Measurements from ENCODE around the gene GTF2A1L.

The GTF2A1L gene

DNA sequence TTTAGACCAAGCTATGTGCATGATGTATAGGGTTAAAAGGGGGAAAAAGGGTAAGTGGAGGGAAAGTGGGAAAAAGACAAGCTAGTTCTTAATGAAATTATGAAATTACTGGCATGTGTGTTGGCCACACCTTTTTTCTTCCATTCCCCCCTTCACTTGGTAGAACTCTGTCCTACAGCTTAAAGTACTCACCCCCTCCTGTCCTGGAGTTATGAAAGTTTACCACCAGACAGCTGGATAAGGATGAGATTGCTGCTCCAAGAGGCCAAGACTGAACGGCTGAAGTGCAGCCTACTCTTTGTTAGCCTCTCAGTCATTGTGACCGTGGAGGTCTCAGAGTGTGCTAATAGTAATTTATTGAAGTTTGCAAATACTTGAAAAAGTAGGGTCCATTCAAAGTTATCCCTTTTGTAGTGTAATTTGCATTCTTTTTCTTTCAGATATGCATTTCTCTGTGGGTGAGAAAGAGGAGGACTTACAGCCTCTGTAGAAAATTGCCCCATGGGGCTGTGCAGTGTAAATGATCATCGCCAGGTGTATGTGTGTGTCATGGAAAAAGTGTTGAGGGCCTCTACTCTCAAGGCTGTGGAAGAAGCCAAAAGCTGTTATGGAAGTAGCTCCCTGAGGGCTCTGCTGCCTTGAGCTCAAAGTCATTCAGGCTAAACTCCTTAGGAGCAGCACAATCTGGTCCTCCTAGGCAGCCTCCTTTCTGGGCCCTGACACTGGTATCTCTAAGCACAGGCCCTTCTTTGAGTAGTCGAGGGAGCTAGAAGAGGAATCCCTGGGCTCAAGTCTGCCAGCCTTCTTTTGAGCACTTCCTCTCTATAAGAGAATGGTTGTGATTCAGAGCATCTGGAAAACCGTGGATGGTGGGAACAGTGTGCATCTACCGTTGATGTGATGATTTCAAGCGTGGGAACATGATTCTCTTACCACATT is 91.7 kb downstream of the GTF2A1L start:
- DNase-seq: no peak

GRCh38 chr2:48711343-48711742 is 93.7 kb downstream of the GTF2A1L start:
- DNase-seq: no peak

- no peak for DNase-seq
Measured at GRCh38 chr2:48712151-48712550, 94.5 kb downstream of the GTF2A1L start.

DNA sequence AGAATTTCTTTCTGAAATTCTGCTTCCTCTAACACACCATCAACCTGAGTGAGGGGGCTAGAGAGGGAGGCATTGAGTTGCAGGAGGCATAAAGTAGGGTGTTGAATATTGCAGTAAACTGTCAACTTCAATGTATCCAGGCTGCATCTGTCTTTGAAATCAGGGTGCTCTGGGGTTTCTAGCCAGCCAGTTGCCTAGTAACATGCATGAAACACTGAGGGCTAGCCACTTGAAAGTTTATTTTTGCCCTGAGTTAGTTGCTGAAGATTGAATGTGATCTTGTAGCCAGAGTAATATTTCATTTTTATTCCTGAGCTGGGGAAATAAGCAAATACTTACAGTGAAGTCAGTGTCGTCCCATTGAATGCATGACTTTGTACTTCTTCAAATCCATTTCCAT is 96.0 kb downstream of the GTF2A1L start:
- no peak for DNase-seq

DNA sequence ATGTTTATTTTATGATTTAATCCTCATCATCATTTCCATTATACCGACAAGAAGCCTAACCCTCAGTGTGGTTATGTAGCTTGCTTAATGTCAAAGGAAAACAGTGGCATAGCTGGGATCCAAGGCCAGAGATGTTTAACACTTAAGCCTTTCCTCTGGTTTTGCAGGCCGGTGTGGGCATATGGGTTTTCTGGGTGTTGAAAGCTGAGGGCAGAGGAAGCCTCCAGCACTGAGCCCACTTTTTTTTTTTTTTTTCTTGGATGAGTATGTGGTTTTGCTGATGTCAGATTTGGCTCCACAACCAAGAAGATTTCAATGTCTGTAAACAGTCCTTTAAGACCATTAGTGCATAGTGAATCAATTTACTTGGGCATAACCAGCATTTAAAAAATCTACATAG is 96.6 kb downstream of the GTF2A1L start:
- no peak for DNase-seq

DNA sequence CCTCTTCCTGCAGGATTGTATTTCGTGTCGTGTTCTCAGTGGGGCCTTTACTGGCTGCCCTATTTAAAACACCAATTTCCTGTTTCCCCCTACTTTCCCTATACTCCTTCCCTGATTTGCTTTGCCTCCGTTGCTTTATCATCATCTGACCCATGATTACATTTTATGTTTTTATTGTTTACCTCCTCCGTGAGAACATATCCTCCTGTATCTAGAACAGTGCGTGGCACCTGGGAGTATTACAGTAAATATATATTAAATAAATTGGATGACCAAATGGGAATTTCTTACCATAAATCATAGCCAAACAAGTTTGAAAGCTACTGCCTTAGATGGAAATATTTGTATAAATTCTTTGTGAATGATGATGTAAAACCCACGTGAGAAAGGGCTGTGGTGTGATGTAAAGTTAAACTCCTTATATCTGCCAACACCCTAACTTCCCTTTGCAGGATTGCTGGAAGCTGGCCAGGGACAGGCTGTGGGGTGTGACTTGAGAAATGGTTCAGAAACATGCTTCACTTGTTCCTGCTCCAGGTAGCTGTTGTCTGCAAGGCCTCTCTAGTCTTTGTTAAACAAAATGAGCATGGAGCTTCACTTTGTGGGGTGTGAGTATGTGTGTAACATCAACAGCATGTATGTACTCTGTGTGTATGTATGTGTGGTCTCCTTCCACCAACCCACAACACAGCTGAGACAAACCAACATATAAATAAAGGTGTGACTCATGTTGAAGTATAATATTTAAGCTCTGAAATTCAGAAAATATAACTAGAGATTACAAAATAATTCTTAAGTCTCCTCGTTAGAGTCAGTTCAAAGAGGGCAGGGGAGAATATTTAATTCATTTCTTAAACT is 97.6 kb downstream of the GTF2A1L start:
- DNase-seq: no peak

DNA sequence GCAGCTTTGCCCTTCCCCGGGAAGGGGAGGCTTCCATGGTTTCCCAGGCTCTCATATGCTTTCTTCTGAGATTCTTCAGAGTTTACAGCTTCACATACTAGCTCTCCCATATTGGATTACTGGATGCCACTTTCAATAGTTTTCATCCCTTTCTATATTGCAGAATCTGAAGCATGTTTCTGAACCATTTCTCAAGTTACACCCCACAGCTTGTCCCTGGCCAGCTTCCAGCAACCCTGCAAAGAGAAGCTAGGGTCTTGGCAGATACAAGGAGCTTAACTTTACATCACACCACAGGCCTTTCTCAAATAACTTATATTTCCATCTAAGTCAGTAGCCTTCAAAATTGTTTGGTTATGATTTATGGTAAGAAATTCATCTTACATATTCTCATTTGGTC is 98.3 kb downstream of the GTF2A1L start:
- DNase-seq: no peak

DNA sequence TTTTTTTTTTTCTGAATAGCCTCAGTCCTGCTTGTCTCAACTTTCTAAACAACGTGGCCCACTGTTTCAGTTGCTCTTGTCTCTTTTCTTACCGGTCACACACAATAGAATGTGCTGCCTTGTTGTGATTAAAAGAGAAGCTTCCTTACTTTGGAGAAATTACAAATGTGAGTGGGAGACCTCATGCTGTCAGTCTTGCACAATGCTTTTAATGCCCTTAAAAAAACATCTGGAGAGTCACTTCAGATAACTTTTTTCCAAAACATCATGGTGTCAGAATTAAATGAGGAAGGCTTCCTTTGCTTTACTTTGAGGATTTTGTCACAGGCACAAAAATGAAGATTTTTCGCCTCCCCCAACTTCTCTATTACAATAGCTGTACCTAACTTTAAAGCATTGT is 100.2 kb downstream of the GTF2A1L start:
- no peak for DNase-seq

- DNase-seq: no peak
Measured at GRCh38 chr2:48719480-48720177, 102.0 kb downstream of the GTF2A1L start.

DNA sequence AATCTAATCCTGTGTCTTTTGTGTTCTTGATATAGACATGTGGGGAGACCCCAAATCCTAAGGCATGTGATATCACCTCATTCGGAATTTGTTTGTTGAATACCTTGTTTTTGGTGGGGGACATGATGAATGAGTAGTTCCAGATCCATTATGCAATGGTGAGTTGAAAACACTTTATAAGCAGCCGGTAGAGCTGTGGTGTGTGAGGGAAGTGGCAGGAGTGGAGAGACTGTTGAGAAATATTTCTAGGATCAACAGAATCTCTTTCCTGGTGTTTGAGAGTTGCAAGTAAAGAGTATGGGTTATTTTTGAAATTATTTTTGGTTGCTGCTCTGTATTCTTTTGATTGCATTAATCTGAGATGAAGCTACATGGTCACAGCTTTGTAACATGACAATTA is 103.5 kb downstream of the GTF2A1L start:
- DNase-seq: no peak

GRCh38 chr2:48722391-48722790 is 104.7 kb downstream of the GTF2A1L start:
- DNase-seq: no peak

DNA sequence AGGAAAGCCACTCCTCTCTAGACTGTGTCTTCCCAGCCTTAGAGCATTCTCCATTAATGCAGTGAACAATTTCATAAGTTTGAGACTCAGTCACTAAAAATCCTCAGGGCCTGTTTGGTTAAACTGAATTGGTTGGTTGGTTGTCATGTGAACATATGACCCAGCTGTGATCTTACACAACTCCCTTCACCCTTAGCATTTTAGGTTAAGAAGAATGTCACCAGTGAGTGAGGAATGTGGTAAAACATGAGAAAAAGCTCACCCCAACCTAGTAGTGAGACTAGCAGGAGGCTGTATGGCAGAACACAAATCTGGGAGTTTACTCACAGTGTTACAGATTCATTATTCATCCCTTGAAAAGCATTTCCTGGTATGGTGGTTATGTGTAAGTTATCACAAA is 105.5 kb downstream of the GTF2A1L start:
- DNase-seq: no peak

GRCh38 chr2:48724278-48724677 is 106.6 kb downstream of the GTF2A1L start:
- no peak for DNase-seq

DNA sequence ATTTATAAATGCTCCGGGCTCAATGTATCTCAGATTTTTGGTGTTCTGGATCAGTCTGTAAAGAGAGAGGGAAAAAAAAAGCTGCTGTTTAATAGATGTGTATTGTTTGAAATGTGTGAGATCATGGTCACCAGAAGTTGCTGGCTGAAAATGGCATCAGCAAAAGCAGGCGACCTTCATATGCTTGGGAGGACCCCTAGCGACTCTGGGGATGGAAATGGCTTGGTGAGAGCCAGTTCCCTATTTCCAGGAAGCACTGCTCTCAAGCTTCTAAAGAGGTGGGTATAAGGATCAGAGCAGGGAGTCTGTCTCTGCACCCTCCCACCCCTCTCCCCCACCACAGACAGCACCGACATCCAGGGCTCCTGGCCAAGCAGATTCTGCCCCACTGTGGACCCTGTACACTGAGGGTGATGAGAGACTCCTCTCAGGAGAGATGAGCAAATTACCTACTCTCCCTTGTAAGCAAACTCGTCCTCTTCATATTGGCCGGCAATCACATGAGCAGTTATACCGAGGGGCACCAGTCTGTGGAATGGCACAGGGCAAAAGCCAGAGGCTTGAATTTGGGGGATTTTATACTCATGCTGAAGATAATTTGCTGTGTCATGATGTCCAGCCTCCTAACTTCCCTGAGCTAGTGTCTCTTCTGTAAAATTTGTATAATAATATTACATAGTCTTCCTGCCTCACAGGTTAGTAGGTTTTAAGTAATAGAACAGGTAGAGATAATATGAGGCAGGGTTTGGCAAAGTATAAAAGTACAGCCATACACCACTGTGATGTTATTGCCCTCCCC is 108.2 kb downstream of the GTF2A1L start:
- no peak for DNase-seq

GRCh38 chr2:48727560-48727959 is 109.9 kb downstream of the GTF2A1L start:
- DNase-seq: no peak

GRCh38 chr2:48728295-48728694 is 110.6 kb downstream of the GTF2A1L start:
- DNase-seq: no peak

DNA sequence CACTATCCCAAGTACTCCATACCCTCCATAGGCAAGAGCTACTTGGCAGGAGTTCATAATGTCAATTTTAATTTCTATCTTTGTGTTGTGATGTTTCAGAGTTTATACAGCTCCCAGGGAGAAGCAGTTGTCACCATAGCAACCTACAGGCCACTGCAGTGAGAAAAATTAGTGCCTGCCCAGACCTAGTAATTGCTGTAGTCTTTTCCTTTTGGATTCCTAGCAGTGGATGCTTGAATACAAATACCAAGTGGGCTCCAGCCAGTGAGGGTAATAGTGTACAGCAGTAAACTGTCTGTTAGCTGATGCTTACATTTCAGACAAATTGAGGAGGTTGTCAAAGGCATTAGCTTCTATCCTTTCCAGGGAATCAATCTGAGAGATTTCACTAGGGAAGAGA is 111.2 kb downstream of the GTF2A1L start:
- DNase-seq: no peak

Data from activated CD8-positive, alpha-beta memory T cell treated with anti-CD3 and anti-CD28 coated beads, Interleukin-2, amount 50 U/mL, for 4 hours (primary cell).